Hematopoietic multipotent progenitor cell treated with erythropoietin and hydrocortisone succinate and interleukin-3 and kit ligand, for 6 days (in vitro differentiated cells): ENCODE results near the gene WDFY1.

Source experiments
- DNase-seq: peaks from one replicate; pipeline ENCODE4 v3.0.0-alpha.2; 2015

WDFY1 gene

GRCh38 chr2:223957092-223957851 is 12.1 kb upstream of the WDFY1 start, which contains the start of gene MRPL44:
Gene MRPL44, plus strand, starts transcription at chr2:223957463. Its CDS starts 10 bp downstream, at chr2:223957473.
- DNase-seq = peak; percentile 98

GRCh38 chr2:223956300-223956699 is 11.2 kb upstream of the WDFY1 start:
- no peak for DNase-seq

GRCh38 chr2:223954401-223954800 is 9.3 kb upstream of the WDFY1 start:
- DNase-seq = no peak

GRCh38 chr2:223952280-223952968 is 7.3 kb upstream of the WDFY1 start:
- DNase-seq = no peak

- no peak for DNase-seq
Measured at GRCh38 chr2:223950448-223951347, 5.6 kb upstream of the WDFY1 start.

- DNase-seq = peak; percentile 37
Measured at GRCh38 chr2:223949241-223949840, 4.2 kb upstream of the WDFY1 start.

GRCh38 chr2:223947711-223948205 is 2.6 kb upstream of the WDFY1 start:
- no peak for DNase-seq

- no peak for DNase-seq
Measured at GRCh38 chr2:223945755-223946154, 620 bp upstream of the WDFY1 start.

- DNase-seq = peak; percentile 64
Measured at GRCh38 chr2:223944166-223944702, 901 bp downstream of the WDFY1 start.

GRCh38 chr2:223943561-223944008 is 1.6 kb downstream of the WDFY1 start:
- no peak for DNase-seq

GRCh38 chr2:223943135-223943534 is 2.0 kb downstream of the WDFY1 start:
- no peak for DNase-seq

GRCh38 chr2:223941579-223942277 is 3.4 kb downstream of the WDFY1 start:
- DNase-seq = no peak

- peak; percentile 43 for DNase-seq
Measured at GRCh38 chr2:223939438-223939837, 5.7 kb downstream of the WDFY1 start.

- no peak for DNase-seq
Measured at GRCh38 chr2:223937535-223937934, 7.6 kb downstream of the WDFY1 start.

GRCh38 chr2:223936862-223937326 is 8.2 kb downstream of the WDFY1 start:
- no peak for DNase-seq

- DNase-seq = no peak
Measured at GRCh38 chr2:223935459-223936125, 9.5 kb downstream of the WDFY1 start.

- no peak for DNase-seq
Measured at GRCh38 chr2:223934870-223935269, 10.3 kb downstream of the WDFY1 start.

- no peak for DNase-seq
Measured at GRCh38 chr2:223932816-223933800, 12.0 kb downstream of the WDFY1 start.
